ENCODE data around the gene ITSN2.

Gene ITSN2

DNA sequence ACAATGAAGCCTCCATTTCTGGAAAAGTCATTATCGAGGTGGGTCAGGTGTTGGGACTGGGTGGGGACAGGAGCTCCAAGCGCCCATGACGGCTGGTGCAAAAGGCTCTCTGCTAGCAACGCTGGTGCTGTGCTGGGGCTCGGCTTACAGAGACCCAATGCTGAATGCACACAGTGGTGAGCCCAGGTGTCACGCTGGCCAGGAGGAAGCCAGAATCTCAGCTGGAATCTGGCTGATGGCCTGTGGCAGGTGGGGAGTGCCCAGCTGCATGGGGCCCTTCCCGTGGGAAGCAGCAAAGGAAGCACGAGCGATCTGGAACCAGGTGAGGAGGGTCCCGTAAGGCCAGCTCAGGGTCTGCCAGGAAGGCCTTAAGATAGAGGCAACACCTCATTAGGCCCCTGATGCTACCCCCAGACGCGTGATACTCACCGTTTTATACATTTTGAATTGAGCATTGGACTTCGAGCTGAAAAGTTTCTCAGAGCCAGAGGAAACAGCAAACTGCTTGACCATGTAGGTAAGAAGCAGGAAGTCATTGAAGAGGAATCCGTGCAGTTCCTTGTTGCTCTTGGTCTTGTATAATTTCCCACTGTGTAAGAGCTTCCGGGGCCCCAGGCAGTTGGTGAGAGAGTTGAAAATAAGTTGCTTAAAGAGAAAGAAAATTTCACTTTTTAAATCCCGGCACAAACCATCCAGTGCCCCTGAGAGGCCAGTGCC lies 150.8 kb downstream of the ITSN2 start:
- TF ChIP-seq ZFP3 (CRISPR knock-in tag; IDR thresholded peaks at IDR 0.05) (no peak), ZFP30 (CRISPR knock-in tag; IDR thresholded peaks at IDR 0.05) (no peak), TOX (CRISPR knock-in tag; IDR thresholded peaks at IDR 0.05; ENCODE audit: borderline replicate concordance) (no peak), RARB (CRISPR knock-in tag; IDR thresholded peaks at IDR 0.05) (no peak), OSR1 (CRISPR knock-in tag; IDR thresholded peaks at IDR 0.05) (no peak), ZNF8 (CRISPR knock-in tag; IDR thresholded peaks at IDR 0.05) (no peak), ISL1 (CRISPR knock-in tag; IDR thresholded peaks at IDR 0.05) (no peak)
- TF ChIP-seq, protein P1, sequence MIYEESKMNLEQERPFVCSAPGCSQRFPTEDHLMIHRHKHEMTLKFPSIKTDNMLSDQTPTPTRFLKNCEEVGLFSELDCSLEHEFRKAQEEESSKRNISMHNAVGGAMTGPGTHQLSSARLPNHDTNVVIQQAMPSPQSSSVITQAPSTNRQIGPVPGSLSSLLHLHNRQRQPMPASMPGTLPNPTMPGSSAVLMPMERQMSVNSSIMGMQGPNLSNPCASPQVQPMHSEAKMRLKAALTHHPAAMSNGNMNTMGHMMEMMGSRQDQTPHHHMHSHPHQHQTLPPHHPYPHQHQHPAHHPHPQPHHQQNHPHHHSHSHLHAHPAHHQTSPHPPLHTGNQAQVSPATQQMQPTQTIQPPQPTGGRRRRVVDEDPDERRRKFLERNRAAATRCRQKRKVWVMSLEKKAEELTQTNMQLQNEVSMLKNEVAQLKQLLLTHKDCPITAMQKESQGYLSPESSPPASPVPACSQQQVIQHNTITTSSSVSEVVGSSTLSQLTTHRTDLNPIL (CRISPR knock-in tag; IDR thresholded peaks at IDR 0.05; ENCODE audit: low read depth) = no peak

DNA sequence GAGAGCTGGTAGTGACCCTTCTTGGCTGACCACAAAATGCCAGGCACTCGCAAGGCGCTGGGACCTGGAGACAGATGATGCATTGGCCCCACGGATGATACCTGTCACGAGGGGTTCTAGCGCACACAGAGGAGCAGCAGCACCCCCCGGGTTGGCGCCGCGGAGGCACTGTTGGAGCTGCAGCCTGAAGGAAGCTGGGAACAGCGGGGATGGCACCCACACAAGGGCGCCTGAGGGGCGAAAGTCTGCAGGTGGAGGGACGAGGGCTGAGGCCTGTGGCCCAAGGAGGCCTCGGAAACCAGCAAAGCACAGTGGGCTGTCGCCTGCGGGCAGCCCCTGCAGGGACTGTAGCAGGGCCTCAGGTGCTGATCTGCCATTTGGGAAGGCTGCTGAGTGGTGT lies 151.8 kb downstream of the ITSN2 start:
- TF ChIP-seq, protein P2, sequence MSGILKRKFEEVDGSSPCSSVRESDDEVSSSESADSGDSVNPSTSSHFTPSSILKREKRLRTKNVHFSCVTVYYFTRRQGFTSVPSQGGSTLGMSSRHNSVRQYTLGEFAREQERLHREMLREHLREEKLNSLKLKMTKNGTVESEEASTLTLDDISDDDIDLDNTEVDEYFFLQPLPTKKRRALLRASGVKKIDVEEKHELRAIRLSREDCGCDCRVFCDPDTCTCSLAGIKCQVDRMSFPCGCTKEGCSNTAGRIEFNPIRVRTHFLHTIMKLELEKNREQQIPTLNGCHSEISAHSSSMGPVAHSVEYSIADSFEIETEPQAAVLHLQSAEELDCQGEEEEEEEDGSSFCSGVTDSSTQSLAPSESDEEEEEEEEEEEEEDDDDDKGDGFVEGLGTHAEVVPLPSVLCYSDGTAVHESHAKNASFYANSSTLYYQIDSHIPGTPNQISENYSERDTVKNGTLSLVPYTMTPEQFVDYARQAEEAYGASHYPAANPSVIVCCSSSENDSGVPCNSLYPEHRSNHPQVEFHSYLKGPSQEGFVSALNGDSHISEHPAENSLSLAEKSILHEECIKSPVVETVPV (CRISPR knock-in tag; IDR thresholded peaks at IDR 0.05) = no peak
- no peak for TF ChIP-seq GLIS3 (CRISPR knock-in tag; IDR thresholded peaks at IDR 0.05)
- no peak for TF ChIP-seq ZNF565 (CRISPR knock-in tag; conservative IDR thresholded peaks at IDR 0.05; ENCODE audit: low read depth)
- TF ChIP-seq, protein P3, sequence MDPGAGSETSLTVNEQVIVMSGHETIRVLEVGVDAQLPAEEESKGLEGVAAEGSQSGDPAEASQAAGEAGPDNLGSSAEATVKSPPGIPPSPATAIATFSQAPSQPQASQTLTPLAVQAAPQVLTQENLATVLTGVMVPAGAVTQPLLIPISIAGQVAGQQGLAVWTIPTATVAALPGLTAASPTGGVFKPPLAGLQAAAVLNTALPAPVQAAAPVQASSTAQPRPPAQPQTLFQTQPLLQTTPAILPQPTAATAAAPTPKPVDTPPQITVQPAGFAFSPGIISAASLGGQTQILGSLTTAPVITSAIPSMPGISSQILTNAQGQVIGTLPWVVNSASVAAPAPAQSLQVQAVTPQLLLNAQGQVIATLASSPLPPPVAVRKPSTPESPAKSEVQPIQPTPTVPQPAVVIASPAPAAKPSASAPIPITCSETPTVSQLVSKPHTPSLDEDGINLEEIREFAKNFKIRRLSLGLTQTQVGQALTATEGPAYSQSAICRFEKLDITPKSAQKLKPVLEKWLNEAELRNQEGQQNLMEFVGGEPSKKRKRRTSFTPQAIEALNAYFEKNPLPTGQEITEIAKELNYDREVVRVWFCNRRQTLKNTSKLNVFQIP (CRISPR knock-in tag; IDR thresholded peaks at IDR 0.05; ENCODE audit: borderline replicate concordance, low read depth) = no peak
- TF ChIP-seq, protein P4, sequence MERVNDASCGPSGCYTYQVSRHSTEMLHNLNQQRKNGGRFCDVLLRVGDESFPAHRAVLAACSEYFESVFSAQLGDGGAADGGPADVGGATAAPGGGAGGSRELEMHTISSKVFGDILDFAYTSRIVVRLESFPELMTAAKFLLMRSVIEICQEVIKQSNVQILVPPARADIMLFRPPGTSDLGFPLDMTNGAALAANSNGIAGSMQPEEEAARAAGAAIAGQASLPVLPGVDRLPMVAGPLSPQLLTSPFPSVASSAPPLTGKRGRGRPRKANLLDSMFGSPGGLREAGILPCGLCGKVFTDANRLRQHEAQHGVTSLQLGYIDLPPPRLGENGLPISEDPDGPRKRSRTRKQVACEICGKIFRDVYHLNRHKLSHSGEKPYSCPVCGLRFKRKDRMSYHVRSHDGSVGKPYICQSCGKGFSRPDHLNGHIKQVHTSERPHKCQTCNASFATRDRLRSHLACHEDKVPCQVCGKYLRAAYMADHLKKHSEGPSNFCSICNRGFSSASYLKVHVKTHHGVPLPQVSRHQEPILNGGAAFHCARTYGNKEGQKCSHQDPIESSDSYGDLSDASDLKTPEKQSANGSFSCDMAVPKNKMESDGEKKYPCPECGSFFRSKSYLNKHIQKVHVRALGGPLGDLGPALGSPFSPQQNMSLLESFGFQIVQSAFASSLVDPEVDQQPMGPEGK (CRISPR knock-in tag; IDR thresholded peaks at IDR 0.05; ENCODE audit: borderline replicate concordance) = no peak
- no peak for TF ChIP-seq SNAI2 (CRISPR knock-in tag; IDR thresholded peaks at IDR 0.05)
- TF ChIP-seq, protein P5, sequence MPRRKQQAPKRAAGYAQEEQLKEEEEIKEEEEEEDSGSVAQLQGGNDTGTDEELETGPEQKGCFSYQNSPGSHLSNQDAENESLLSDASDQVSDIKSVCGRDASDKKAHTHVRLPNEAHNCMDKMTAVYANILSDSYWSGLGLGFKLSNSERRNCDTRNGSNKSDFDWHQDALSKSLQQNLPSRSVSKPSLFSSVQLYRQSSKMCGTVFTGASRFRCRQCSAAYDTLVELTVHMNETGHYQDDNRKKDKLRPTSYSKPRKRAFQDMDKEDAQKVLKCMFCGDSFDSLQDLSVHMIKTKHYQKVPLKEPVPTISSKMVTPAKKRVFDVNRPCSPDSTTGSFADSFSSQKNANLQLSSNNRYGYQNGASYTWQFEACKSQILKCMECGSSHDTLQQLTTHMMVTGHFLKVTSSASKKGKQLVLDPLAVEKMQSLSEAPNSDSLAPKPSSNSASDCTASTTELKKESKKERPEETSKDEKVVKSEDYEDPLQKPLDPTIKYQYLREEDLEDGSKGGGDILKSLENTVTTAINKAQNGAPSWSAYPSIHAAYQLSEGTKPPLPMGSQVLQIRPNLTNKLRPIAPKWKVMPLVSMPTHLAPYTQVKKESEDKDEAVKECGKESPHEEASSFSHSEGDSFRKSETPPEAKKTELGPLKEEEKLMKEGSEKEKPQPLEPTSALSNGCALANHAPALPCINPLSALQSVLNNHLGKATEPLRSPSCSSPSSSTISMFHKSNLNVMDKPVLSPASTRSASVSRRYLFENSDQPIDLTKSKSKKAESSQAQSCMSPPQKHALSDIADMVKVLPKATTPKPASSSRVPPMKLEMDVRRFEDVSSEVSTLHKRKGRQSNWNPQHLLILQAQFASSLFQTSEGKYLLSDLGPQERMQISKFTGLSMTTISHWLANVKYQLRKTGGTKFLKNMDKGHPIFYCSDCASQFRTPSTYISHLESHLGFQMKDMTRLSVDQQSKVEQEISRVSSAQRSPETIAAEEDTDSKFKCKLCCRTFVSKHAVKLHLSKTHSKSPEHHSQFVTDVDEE (CRISPR knock-in tag; IDR thresholded peaks at IDR 0.05) = no peak
- TF ChIP-seq ESRRG (CRISPR knock-in tag; IDR thresholded peaks at IDR 0.05) = no peak
- no peak for TF ChIP-seq ZFP30 (CRISPR knock-in tag; IDR thresholded peaks at IDR 0.05)
- TF ChIP-seq ZC3H10 (CRISPR knock-in tag; IDR thresholded peaks at IDR 0.05) = no peak
- TF ChIP-seq ISL1 (CRISPR knock-in tag; IDR thresholded peaks at IDR 0.05) = no peak
- no peak for TF ChIP-seq ZNF70 (CRISPR knock-in tag; IDR thresholded peaks at IDR 0.05)
- no peak for TF ChIP-seq OSR1 (CRISPR knock-in tag; IDR thresholded peaks at IDR 0.05)
- TF ChIP-seq ZFP3 (CRISPR knock-in tag; IDR thresholded peaks at IDR 0.05) = no peak
- TF ChIP-seq TCF4 (CRISPR knock-in tag; IDR thresholded peaks at IDR 0.05; ENCODE audit: borderline replicate concordance) = no peak
- no peak for TF ChIP-seq RARB (CRISPR knock-in tag; IDR thresholded peaks at IDR 0.05)
- no peak for ATAC-seq

More for the DNA sequence above, 150.8 kb downstream of the ITSN2 start:
- ATAC-seq = no peak

DNA sequence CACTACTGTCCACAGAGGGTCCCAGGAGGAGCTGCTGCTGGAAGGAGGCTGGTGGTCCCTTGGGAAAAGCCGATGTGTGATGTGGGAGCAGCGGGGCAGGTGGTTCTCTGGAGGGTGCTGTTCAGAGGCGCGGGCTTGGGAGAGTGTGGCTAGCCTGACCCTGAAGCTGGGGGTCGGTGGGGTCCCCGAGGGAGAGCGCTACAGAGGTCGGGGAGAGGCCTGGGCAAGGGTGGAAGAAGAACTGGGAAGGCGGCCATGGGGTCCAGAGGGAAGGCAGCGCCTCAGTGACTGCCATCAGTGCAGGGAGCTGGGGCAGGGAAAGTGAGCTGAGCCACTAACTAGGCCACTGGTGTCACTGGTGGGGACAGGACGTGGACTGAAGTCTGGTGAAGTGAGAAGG lies 153.0 kb downstream of the ITSN2 start:
- no peak for ATAC-seq
- TF ChIP-seq ZFP30 (CRISPR knock-in tag; IDR thresholded peaks at IDR 0.05) = no peak
- TF ChIP-seq TOX (CRISPR knock-in tag; IDR thresholded peaks at IDR 0.05; ENCODE audit: borderline replicate concordance) = no peak
- TF ChIP-seq TCF4 (CRISPR knock-in tag; IDR thresholded peaks at IDR 0.05; ENCODE audit: borderline replicate concordance) = no peak
- TF ChIP-seq, protein P3 (CRISPR knock-in tag; IDR thresholded peaks at IDR 0.05; ENCODE audit: borderline replicate concordance, low read depth) = no peak
- no peak for TF ChIP-seq ISL1 (CRISPR knock-in tag; IDR thresholded peaks at IDR 0.05)
- no peak for TF ChIP-seq ZC3H10 (CRISPR knock-in tag; IDR thresholded peaks at IDR 0.05)
- no peak for TF ChIP-seq PPARA (CRISPR knock-in tag; IDR thresholded peaks at IDR 0.05; ENCODE audit: borderline replicate concordance)
- TF ChIP-seq, protein P4 (CRISPR knock-in tag; IDR thresholded peaks at IDR 0.05; ENCODE audit: borderline replicate concordance) = no peak
- TF ChIP-seq ZFP3 (CRISPR knock-in tag; IDR thresholded peaks at IDR 0.05) = no peak
- no peak for TF ChIP-seq OSR1 (CRISPR knock-in tag; IDR thresholded peaks at IDR 0.05)
- TF ChIP-seq RARB (CRISPR knock-in tag; IDR thresholded peaks at IDR 0.05) = no peak
- TF ChIP-seq ESRRG (CRISPR knock-in tag; IDR thresholded peaks at IDR 0.05) = no peak
- TF ChIP-seq, protein P2 (CRISPR knock-in tag; IDR thresholded peaks at IDR 0.05) = no peak
- no peak for TF ChIP-seq ARNTL (CRISPR knock-in tag; IDR thresholded peaks at IDR 0.05; ENCODE audit: borderline replicate concordance, low read depth)
- no peak for TF ChIP-seq ZNF70 (CRISPR knock-in tag; IDR thresholded peaks at IDR 0.05)
